PC-3 (cell line): ENCODE data around the gene EFNB3. TPM values are rescaled to one million over a fixed set of nuclear protein-coding genes. Genes with fewer than 3 reads are reported as not detected.

Experiments
- ATAC-seq: fragments of 200-7000 bp; cut with Tn5 transposase; 2 replicates; pipeline ENCODE4 v1.9.1; 2020; ENCODE audit warnings: mild to moderate bottlenecking, moderate library complexity
- BruUV-seq: library from RNA; stranded (reverse); fragments of 400-500 nt; replicated peaks from 2 replicates; lab custom pipeline; 2021; lab: Mats Ljungman, UMichigan
- CTCF ChIA-PET: fragments of 300-600 bp; sonication (Branson Sonifier 250); formaldehyde crosslinking; loops from one replicate; lab custom pipeline; 2022; ENCODE audit warnings: antibody characterized with exemption; lab: Charles Lee
- POLR2A ChIA-PET: fragments of 300-600 bp; sonication (Branson Sonifier 250); formaldehyde crosslinking; loops from one replicate; lab custom pipeline; 2022; ENCODE audit warnings: antibody characterized with exemption; ENCODE audit not compliant: unreplicated experiment; lab: Charles Lee
- DNase-seq: peaks from one replicate; pipeline ENCODE4 v3.0.0-alpha.2; 2015
- H2AFZ ChIP-seq: fragments of 300-600 bp; sonication (generic); 2 replicates; pipeline ENCODE4 v1.6.0; 2016; ENCODE audit warnings: antibody characterized with exemption, low read length
- H3F3A ChIP-seq: fragments of 300-600 bp; sonication (generic); one replicate; pipeline ENCODE4 v1.6.0; 2017; ENCODE audit warnings: antibody characterized with exemption, low read length, control low read depth, mild to moderate bottlenecking; ENCODE audit not compliant: unreplicated experiment
- H3K27ac ChIP-seq: fragments of 300-600 bp; sonication (generic); 2 replicates; pipeline ENCODE4 v1.5.1; 2016; ENCODE audit warnings: mild to moderate bottlenecking, low read length
- H3K27me3 ChIP-seq: fragments of 300-600 bp; sonication (generic); 2 replicates; pipeline ENCODE4 v1.6.1; 2016; ENCODE audit warnings: low read length, mixed read lengths
- H3K36me3 ChIP-seq: fragments of 300-600 bp; sonication (generic); 2 replicates; pipeline ENCODE4 v1.6.1; 2016; ENCODE audit warnings: low read depth, mixed run types, low read length, mixed read lengths
- H3K4me1 ChIP-seq: fragments of 300-600 bp; sonication (generic); 2 replicates; pipeline ENCODE4 v1.5.1; 2016; ENCODE audit warnings: low read length; ENCODE audit not compliant: insufficient read depth
- H3K4me2 ChIP-seq: fragments of 300-600 bp; sonication (generic); 2 replicates; pipeline ENCODE4 v1.6.0; 2016; ENCODE audit warnings: low read length
- H3K4me3 ChIP-seq: fragments of 300-600 bp; sonication (generic); 2 replicates; pipeline ENCODE4 v1.5.1; 2016; ENCODE audit warnings: mild to moderate bottlenecking, low read length, mixed read lengths
- H3K79me2 ChIP-seq: fragments of 300-600 bp; sonication (generic); 2 replicates; pipeline ENCODE4 v1.6.1; 2017; ENCODE audit warnings: low read length, mixed read lengths
- H3K9ac ChIP-seq: fragments of 300-600 bp; sonication (generic); 2 replicates; pipeline ENCODE4 v1.6.0; 2016; ENCODE audit warnings: mild to moderate bottlenecking, low read length
- H3K9me2 ChIP-seq: fragments of 300-600 bp; sonication (generic); replicated peaks from 2 replicates; pipeline ENCODE4 v1.6.1; 2016; ENCODE audit warnings: mixed run types, low read length, mixed read lengths
- H3K9me3 ChIP-seq: fragments of 300-600 bp; sonication (generic); 2 replicates; pipeline ENCODE4 v1.6.1; 2016; ENCODE audit warnings: low read length, mixed read lengths
- H4K20me1 ChIP-seq: fragments of 300-600 bp; sonication (generic); 2 replicates; pipeline ENCODE4 v1.6.1; 2016; ENCODE audit warnings: low read length, mixed read lengths
- CTCF ChIP-seq: fragments of 300-600 bp; sonication (generic); conservative IDR thresholded peaks from 2 replicates; pipeline ENCODE4 v1.5.1; 2017; ENCODE audit warnings: antibody characterized with exemption, low read depth, mild to moderate bottlenecking, low read length
- EZH2 ChIP-seq: fragments of 300-600 bp; sonication (generic); IDR thresholded peaks from one replicate; pipeline ENCODE4 v1.6.1; 2017; ENCODE audit warnings: antibody characterized with exemption, mild to moderate bottlenecking, low read length; ENCODE audit not compliant: unreplicated experiment
- EZH2phosphoT487 ChIP-seq: fragments of 300-600 bp; sonication (generic); IDR thresholded peaks from 2 replicates; pipeline ENCODE4 v1.6.1; 2018; ENCODE audit warnings: mild to moderate bottlenecking, antibody characterized with exemption, low read length, borderline replicate concordance
- intact Hi-C: fragments of 100-400 bp; cut with micrococcal nuclease; formaldehyde crosslinking; loops from 2 replicates; pipeline ENCODE4 v1.9.0; 2023
- total RNA-seq: library from RNA; depleted of rRNA; stranded (reverse); fragments of >200 nt; gene quantifications from 2 replicates; pipeline ENCODE4 v1.2.3, GENCODE V29; 2014

EFNB3 gene
- total RNA-seq, 1 experiment from 2014 or later: 4.9 TPM

- intact Hi-C loops: no loop called here
- H2AFZ ChIP-seq: no peak overlapping the region
- no peak overlapping the region for H3K9ac ChIP-seq
- no peak overlapping the region for H3K27ac ChIP-seq
- no peaks in the 10 kb centered on the region for H3K27me3 ChIP-seq
- H3F3A ChIP-seq: no peaks in the 10 kb centered on the region
- ATAC-seq: no peak
- no peaks in the 10 kb centered on the region for H4K20me1 ChIP-seq
- no peak for DNase-seq
- H3K4me1 ChIP-seq: no peaks in the 10 kb centered on the region
- no peak overlapping the region for H3K4me2 ChIP-seq
- no peaks in the 10 kb centered on the region for H3K36me3 ChIP-seq
- H3K4me3 ChIP-seq: no peak overlapping the region
- H3K9me3 ChIP-seq: no peaks in the 10 kb centered on the region
- no peaks in the 10 kb centered on the region for H3K9me2 ChIP-seq
- CTCF ChIA-PET: no interaction called here
- BruUV-seq: no TSS peak
- POLR2A ChIA-PET: no interaction called here
- no peaks in the 10 kb centered on the region for H3K79me2 ChIP-seq
- TF ChIP-seq EZH2phosphoT487: no peak
- no peak for TF ChIP-seq CTCF
- TF ChIP-seq EZH2: no peak
These were observed 22.9 kb downstream of the EFNB3 start for GRCh38 chr17:7727886-7728285.

GRCh38 chr17:7729816-7730215 lies 24.8 kb downstream of the EFNB3 start:
- no peak overlapping the region for H3K9ac ChIP-seq
- H3K36me3 ChIP-seq: no peaks in the 10 kb centered on the region
- POLR2A ChIA-PET: no interaction called here
- CTCF ChIA-PET: no interaction called here
- H3K79me2 ChIP-seq: no peaks in the 10 kb centered on the region
- H4K20me1 ChIP-seq: no peaks in the 10 kb centered on the region
- DNase-seq (no peak), ATAC-seq (no peak)
- no peaks in the 10 kb centered on the region for H3K4me1 ChIP-seq
- H3K4me2 ChIP-seq: no peak overlapping the region
- no peaks in the 10 kb centered on the region for H3K9me2 ChIP-seq
- intact Hi-C loops: no loop called here
- H3K27ac ChIP-seq: no peak overlapping the region
- no peaks in the 10 kb centered on the region for H3K9me3 ChIP-seq
- no peak overlapping the region for H3K4me3 ChIP-seq
- no peaks in the 10 kb centered on the region for H3K27me3 ChIP-seq
- H3F3A ChIP-seq: no peaks in the 10 kb centered on the region
- TF ChIP-seq EZH2phosphoT487 (no peak), EZH2 (no peak), CTCF (no peak)
- H2AFZ ChIP-seq: no peak overlapping the region
- no TSS peak for BruUV-seq

- ChIA-PET POLR2A (no interaction called here), CTCF (no interaction called here)
- H3K4me2 ChIP-seq: no peak overlapping the region
- H3K4me3 ChIP-seq: no peak overlapping the region
- no peak overlapping the region for H3K27ac ChIP-seq
- H2AFZ ChIP-seq: no peak overlapping the region
- H3F3A ChIP-seq: no peaks in the 10 kb centered on the region
- BruUV-seq: no TSS peak
- H3K9me3 ChIP-seq: no peaks in the 10 kb centered on the region
- DNase-seq (no peak), ATAC-seq (no peak)
- H3K36me3 ChIP-seq: no peaks in the 10 kb centered on the region
- no peaks in the 10 kb centered on the region for H3K4me1 ChIP-seq
- intact Hi-C loops: no loop called here
- no peak overlapping the region for H3K9ac ChIP-seq
- H4K20me1 ChIP-seq: no peaks in the 10 kb centered on the region
- no peak for TF ChIP-seq EZH2
- TF ChIP-seq EZH2phosphoT487: no peak
- no peak for TF ChIP-seq CTCF
- no peaks in the 10 kb centered on the region for H3K79me2 ChIP-seq
- no peaks in the 10 kb centered on the region for H3K9me2 ChIP-seq
- no peaks in the 10 kb centered on the region for H3K27me3 ChIP-seq
These were observed 28.1 kb downstream of the EFNB3 start for GRCh38 chr17:7732981-7733539.
